ENCODE results near the gene S100A2. TPM values are rescaled to one million over a fixed set of nuclear protein-coding genes. Genes with fewer than 3 reads are reported as not detected.
A peak's percentile ranks its signal among the peaks of the same experiment; 100 is the strongest.
"Not testable (repeated sequence)": the region's sequence is repeated elsewhere in the genome, so short reads cannot be mapped to it uniquely, and the experiment has no call there.

The S100A2 gene
- total RNA-seq, 2 donors from 2014 or later, result 0.48 TPM; not detected in 1

GRCh38 chr1:153533689-153534201 lies 31.9 kb downstream of the S100A2 start:
- ATAC-seq (no peak), DNase-seq (ENCODE audit: low spot score) (no peak)
- no peaks in the 10 kb centered on the region for H3K9me3 Mint-ChIP-seq
- peak overlapping the region; percentile 93 for H3K4me3 Mint-ChIP-seq
- peaks cover 51 to 59% of the 10 kb centered on the region in 2 donors for H3K4me1 Mint-ChIP-seq (ENCODE audit: low read depth in 2 of 2)
- H3K27me3 Mint-ChIP-seq, result no peaks in the 10 kb centered on the region
- H3K27ac Mint-ChIP-seq, result peak overlapping the region; percentile 93 to 95
- H3K36me3 Mint-ChIP-seq, result no peaks in the 10 kb centered on the region

DNA sequence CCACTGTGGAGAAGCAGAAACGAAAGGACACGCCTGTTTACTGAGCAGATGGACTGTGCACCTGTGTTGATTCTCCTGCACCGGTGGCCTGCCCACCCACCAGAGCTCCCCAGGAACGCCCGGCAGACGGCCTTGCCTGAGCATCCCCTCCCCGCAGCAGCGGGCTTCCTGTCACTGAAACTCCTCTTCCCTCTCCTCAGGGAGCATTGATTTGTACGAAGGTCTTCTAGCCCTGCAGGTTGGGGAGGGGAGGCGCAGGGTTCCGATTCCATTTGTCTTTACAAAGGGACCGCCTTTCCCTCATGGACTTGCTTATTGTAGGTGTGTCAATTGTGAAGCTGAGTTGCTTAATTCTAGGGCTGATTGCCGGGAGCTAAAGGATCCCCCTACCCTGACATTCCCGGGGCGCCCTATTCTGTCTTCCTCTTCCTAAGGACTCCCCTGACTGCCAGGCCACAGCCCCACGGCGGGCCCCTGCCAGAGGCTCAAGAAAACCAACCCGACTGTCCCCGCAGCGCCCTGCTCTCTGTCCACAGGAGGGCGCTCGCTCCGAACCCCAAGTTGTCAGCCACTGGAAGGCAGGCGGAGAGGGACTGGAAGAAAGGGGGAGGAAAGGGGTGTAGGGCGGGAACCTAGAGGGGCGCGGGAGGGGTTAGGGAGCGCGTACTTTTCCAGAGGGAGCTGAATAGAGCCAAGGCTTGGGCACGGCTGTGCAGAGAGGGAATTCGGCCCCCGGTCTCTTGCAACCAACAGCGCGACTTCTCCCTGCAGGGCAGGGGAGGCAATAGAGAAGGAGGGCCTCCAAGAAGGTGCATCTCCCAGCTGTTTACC lies 32.7 kb downstream of the S100A2 start:
- Mint-ChIP-seq H3K4me1 (ENCODE audit: low read depth in 2 of 2) (peaks cover 51 to 59% of the 10 kb centered on the region in 2 donors), H3K9me3 (no peaks in the 10 kb centered on the region), H3K4me3 (peak overlapping the region; percentile 93), H3K27ac (peak overlapping the region; percentile 93 to 95), H3K36me3 (no peaks in the 10 kb centered on the region), H3K27me3 (no peaks in the 10 kb centered on the region)
- ATAC-seq, result peak in 1 of 2 donors; percentile 5
- DNase-seq (ENCODE audit: low spot score), result peak; percentile 72

GRCh38 chr1:153532181-153532580 lies 33.5 kb downstream of the S100A2 start:
- Mint-ChIP-seq H3K4me1 (ENCODE audit: low read depth in 2 of 2) (peaks cover 51 to 59% of the 10 kb centered on the region in 2 donors), H3K27ac (peak overlapping the region; percentile 93 to 95), H3K27me3 (no peaks in the 10 kb centered on the region), H3K9me3 (no peaks in the 10 kb centered on the region), H3K36me3 (no peaks in the 10 kb centered on the region), H3K4me3 (peak overlapping the region; percentile 93)
- DNase-seq (ENCODE audit: low spot score) (no peak), ATAC-seq (peak; percentile 55 to 68)

DNA sequence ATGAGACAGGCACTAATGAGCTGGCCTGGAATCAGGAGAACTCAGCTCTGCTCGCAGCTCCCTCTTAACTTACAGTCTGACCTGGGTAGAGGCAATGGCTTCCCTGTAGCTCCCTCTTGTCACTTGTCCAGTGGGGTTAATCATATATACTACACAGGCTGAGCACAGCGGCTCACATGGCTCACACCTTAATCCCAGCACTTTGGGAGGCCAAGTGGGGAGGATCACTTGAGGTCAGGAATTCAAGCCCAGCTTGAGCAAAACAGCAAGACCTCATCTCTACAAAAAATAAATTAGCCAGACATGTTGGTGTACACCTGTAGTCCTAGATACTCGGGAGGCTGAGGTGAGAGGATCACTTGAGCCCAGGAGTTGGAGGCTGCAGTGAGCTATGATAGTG lies 34.0 kb downstream of the S100A2 start:
- no peaks in the 10 kb centered on the region for H3K9me3 Mint-ChIP-seq
- H3K4me3 Mint-ChIP-seq, result peak overlapping the region; percentile 93
- H3K27ac Mint-ChIP-seq, result peak overlapping the region; percentile 93 to 95
- H3K27me3 Mint-ChIP-seq, result no peaks in the 10 kb centered on the region
- H3K36me3 Mint-ChIP-seq, result no peaks in the 10 kb centered on the region
- ATAC-seq, result no peak
- no peak for DNase-seq (ENCODE audit: low spot score)
- peaks cover 47 to 55% of the 10 kb centered on the region in 2 donors for H3K4me1 Mint-ChIP-seq (ENCODE audit: low read depth in 2 of 2)

GRCh38 chr1:153527683-153528040 lies 38.0 kb downstream of the S100A2 start:
- Mint-ChIP-seq H3K4me3 (no peak overlapping the region), H3K9me3 (no peaks in the 10 kb centered on the region), H3K4me1 (ENCODE audit: low read depth in 2 of 2) (peaks cover 16 to 20% of the 10 kb centered on the region in 2 donors), H3K27me3 (peaks cover 0 to under 1% of the 10 kb centered on the region in 2 donors), H3K36me3 (no peaks in the 10 kb centered on the region), H3K27ac (no peak overlapping the region)
- ATAC-seq, result no peak
- no peak for DNase-seq (ENCODE audit: low spot score)

DNA sequence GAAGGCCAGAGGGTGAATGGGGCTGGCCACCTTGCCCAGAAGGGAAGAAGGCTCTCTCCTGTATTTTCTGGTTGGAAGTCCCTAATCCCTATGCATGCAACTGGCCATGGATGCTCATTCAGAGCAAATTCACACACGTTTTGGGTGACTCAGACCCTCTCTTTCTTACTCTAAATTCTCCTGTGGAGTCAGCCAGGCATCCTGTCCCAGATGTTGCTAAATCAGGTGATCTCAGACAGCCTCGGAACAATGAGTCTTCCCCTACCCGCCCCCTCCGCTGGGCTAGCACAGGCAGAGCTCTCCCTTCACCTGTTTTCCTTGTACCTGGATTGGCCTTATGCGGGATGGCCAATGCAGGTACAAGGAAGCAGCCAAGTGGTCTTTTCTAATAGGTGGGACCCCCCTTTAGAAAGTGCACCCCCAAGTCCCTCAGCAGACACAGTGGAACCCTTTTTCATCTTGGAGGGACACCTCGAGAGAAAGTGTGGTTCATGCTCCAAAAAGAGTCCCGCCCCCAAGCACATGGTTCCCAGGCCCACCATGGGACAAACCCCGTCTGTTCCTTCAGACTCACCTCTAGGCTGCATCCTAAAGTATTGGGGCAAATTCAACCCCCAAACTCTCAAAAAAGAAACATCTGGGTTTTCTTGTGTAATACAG lies 38.5 kb downstream of the S100A2 start:
- peaks cover 0 to 3% of the 10 kb centered on the region in 2 donors for H3K27me3 Mint-ChIP-seq
- ATAC-seq (no peak), DNase-seq (ENCODE audit: low spot score) (no peak)
- H3K9me3 Mint-ChIP-seq, result no peaks in the 10 kb centered on the region
- H3K4me1 Mint-ChIP-seq (ENCODE audit: low read depth in 2 of 2), result peaks cover 14 to 15% of the 10 kb centered on the region in 2 donors
- no peak overlapping the region for H3K4me3 Mint-ChIP-seq
- H3K36me3 Mint-ChIP-seq, result no peaks in the 10 kb centered on the region
- peak overlapping the region in 1 of 2 donors; percentile 59 for H3K27ac Mint-ChIP-seq

DNA sequence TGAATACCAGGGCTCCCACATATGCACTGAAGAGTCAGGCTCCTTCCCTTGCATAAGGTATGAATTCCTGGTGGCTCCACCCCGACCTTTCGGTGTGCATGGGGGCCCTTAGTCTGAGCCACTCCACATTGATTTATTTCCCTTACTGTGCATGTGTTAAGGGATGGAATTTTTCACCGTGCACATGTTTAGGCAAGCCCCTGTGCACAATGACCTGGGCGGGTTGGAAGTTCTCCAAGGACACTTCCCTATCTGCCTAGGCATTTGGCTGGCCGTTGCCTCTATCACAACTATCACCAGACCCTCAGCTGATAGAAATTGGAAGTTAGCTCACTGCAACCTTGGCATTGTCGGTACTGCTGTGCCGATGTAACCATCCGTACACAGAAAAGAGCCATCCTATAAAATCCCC lies 39.5 kb downstream of the S100A2 start:
- Mint-ChIP-seq H3K36me3 (no peaks in the 10 kb centered on the region), H3K4me1 (ENCODE audit: low read depth in 2 of 2) (peaks cover 5 to 7% of the 10 kb centered on the region in 2 donors), H3K4me3 (no peak overlapping the region), H3K27me3 (peaks cover 0 to 3% of the 10 kb centered on the region in 2 donors), H3K9me3 (no peaks in the 10 kb centered on the region), H3K27ac (no peak overlapping the region)
- no peak for ATAC-seq
- no peak for DNase-seq (ENCODE audit: low spot score)

- H3K4me3 Mint-ChIP-seq, result no peak overlapping the region
- peaks cover 0 to 3% of the 10 kb centered on the region in 2 donors for H3K27me3 Mint-ChIP-seq
- DNase-seq (ENCODE audit: low spot score) (no peak), ATAC-seq (no peak)
- no peaks in the 10 kb centered on the region for H3K9me3 Mint-ChIP-seq
- H3K27ac Mint-ChIP-seq, result peak overlapping the region in 1 of 2 donors; percentile 75
- no peaks in the 10 kb centered on the region for H3K36me3 Mint-ChIP-seq
- H3K4me1 Mint-ChIP-seq (ENCODE audit: low read depth in 2 of 2), result peaks cover 0 to 4% of the 10 kb centered on the region in 2 donors
Measured at GRCh38 chr1:153525088-153525728, 40.4 kb downstream of the S100A2 start.

- DNase-seq (ENCODE audit: low spot score); H3K27ac Mint-ChIP-seq; ATAC-seq; H3K9me3 Mint-ChIP-seq; H3K36me3 Mint-ChIP-seq; H3K4me3 Mint-ChIP-seq; H3K27me3 Mint-ChIP-seq: not testable (repeated sequence)
- peaks cover 0 to 12% of the 10 kb centered on the region in 2 donors for H3K4me1 Mint-ChIP-seq (ENCODE audit: low read depth in 2 of 2)
Measured at GRCh38 chr1:153522353-153523048, 43.1 kb downstream of the S100A2 start.

DNA sequence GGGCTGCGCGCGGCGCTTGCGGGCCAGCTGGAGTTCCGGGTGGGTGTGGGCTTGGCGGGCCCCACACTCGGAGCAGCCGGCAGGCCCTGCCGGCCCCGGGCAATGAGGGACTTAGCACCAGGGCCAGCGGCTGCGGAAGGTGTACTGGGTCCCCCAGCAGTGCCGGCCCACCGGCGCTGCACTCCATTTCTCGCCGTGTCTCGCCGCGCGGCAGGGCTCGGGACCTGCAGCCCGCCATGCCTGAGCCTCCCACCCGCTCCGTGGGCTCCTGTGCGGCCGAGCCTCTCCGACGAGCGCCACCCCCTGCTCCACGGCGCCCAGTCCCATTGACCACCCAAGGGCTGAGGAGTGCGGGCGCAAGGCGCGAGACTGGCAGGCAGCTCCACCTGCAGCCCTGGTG lies 43.8 kb downstream of the S100A2 start:
- ATAC-seq; DNase-seq (ENCODE audit: low spot score); H3K36me3 Mint-ChIP-seq; H3K4me3 Mint-ChIP-seq; H3K27me3 Mint-ChIP-seq; H3K27ac Mint-ChIP-seq; H3K9me3 Mint-ChIP-seq: not testable (repeated sequence)
- peaks cover 0 to 12% of the 10 kb centered on the region in 2 donors for H3K4me1 Mint-ChIP-seq (ENCODE audit: low read depth in 2 of 2)

DNA sequence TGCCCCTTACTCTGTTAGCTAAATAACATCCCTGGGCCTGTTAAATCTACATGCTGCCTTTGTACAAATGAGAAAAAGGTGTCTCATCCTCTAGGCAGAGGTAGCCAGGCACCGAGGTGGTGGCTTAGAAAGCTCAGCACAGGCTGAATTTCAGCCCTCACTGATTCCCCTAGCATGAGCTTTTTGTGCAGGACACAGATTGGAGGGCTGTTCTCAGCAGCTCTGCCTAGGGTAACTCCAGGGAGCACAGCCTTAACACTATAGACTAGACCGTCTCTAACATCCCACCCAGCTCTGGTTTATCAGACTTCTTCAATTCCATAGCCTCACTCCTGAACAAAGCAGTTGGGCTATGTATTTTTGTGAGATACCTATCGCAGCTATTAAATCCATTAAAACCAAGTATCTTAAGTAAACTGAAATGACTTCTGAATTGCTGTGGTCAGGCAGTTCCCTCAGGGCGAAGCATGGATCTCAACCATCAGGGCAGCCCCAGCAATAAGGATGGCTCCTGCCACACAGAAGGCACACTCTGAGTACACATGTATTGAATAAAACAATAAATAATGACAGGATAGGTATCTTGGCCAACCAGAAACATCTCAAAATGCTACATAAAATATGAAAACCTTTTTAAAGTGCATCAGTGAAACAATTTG lies 44.7 kb downstream of the S100A2 start:
- Mint-ChIP-seq H3K27me3 (peaks cover 0 to 3% of the 10 kb centered on the region in 2 donors), H3K27ac (no peak overlapping the region), H3K4me3 (no peak overlapping the region), H3K36me3 (no peaks in the 10 kb centered on the region), H3K9me3 (no peaks in the 10 kb centered on the region), H3K4me1 (ENCODE audit: low read depth in 2 of 2) (peaks cover 0 to 12% of the 10 kb centered on the region in 2 donors)
- DNase-seq (ENCODE audit: low spot score) (no peak), ATAC-seq (no peak)

GRCh38 chr1:153520137-153520691 lies 45.4 kb downstream of the S100A2 start:
- DNase-seq (ENCODE audit: low spot score); ATAC-seq: not testable (repeated sequence)
- H3K4me1 Mint-ChIP-seq (ENCODE audit: low read depth in 2 of 2), result peaks cover 0 to 12% of the 10 kb centered on the region in 2 donors

More at GRCh38 chr1:153520137-153520691, 45.4 kb downstream of the S100A2 start:
- H3K9me3 Mint-ChIP-seq, H3K27ac Mint-ChIP-seq, H3K27me3 Mint-ChIP-seq, H3K4me3 Mint-ChIP-seq, H3K36me3 Mint-ChIP-seq: not testable (repeated sequence)

Data from natural killer cell treated with Interleukin-12 subunit alpha and Interleukin-12 subunit beta and Interleukin-15 and Interleukin-18, amount 100 ng/mL, for 72 hours (primary cell).